ENCODE data around the gene GSTM2.
"Not testable (repeated sequence)": the region's sequence is repeated elsewhere in the genome, so short reads cannot be mapped to it uniquely, and the experiment has no call there.

Gene GSTM2

GRCh38 chr1:109654519-109654918 is 13.3 kb upstream of the GSTM2 start:
- Histone ChIP-seq H3K4me3 (ENCODE audit: low read length in 2 of 2) (no peak overlapping the region), H3K4me1 (ENCODE audit: control insufficient read depth, insufficient read depth, low read length) (peaks cover 22% of the 10 kb centered on the region), H3K9me3 (ENCODE audit: control insufficient read depth in 2 of 2, low read length in 2 of 2) (no peaks in the 10 kb centered on the region), H3K27ac (ENCODE audit: low read length) (no peak overlapping the region), H3K9ac (ENCODE audit: low read length in 2 of 2) (no peak overlapping the region), H3K27me3 (ENCODE audit: control insufficient read depth in 1 of 2, insufficient read depth in 2 of 2, low read length in 2 of 2) (no peaks in the 10 kb centered on the region), H3K36me3 (ENCODE audit: control insufficient read depth in 2 of 2, insufficient read depth in 2 of 2, low read length in 2 of 2) (peaks cover 4 to 9% of the 10 kb centered on the region in 2 donors)

- H3K27me3 ChIP-seq (ENCODE audit: control insufficient read depth in 1 of 2, insufficient read depth in 2 of 2, low read length in 2 of 2): no peaks in the 10 kb centered on the region
- H3K9ac ChIP-seq (ENCODE audit: low read length in 2 of 2): peak within 1 kb of the TSS; percentile 95 to 96
- no peaks in the 10 kb centered on the region for H3K9me3 ChIP-seq (ENCODE audit: control insufficient read depth in 2 of 2, low read length in 2 of 2)
These were observed 12.0 kb upstream of the GSTM2 start, which contains the start of gene GSTM4 for GRCh38 chr1:109655615-109656519. GSTM4 (plus strand) TSS chr1:109656099; CDS start chr1:109656390, 291 bp downstream.

GRCh38 chr1:109657395-109657794 is 10.5 kb upstream of the GSTM2 start:
- Histone ChIP-seq H3K9me3 (ENCODE audit: control insufficient read depth in 2 of 2, low read length in 2 of 2) (no peaks in the 10 kb centered on the region), H3K4me3 (ENCODE audit: low read length in 2 of 2) (peak overlapping the region in 1 of 2 donors; percentile 89)

More at GRCh38 chr1:109655615-109656519, 12.0 kb upstream of the GSTM2 start, which contains the start of gene GSTM4:
- Histone ChIP-seq H3K4me1 (ENCODE audit: control insufficient read depth, insufficient read depth, low read length) (peaks cover 22% of the 10 kb centered on the region), H3K36me3 (ENCODE audit: control insufficient read depth in 2 of 2, insufficient read depth in 2 of 2, low read length in 2 of 2) (peaks cover 9 to 16% of the 10 kb centered on the region in 2 donors), H3K27ac (ENCODE audit: low read length) (peak within 1 kb of the TSS; percentile 88), H3K4me3 (ENCODE audit: low read length in 2 of 2) (peak within 1 kb of the TSS; percentile 89 to 90)

GRCh38 chr1:109657970-109658369 is 9.9 kb upstream of the GSTM2 start:
- Histone ChIP-seq H3K9me3 (ENCODE audit: control insufficient read depth in 2 of 2, low read length in 2 of 2) (no peaks in the 10 kb centered on the region), H3K9ac (ENCODE audit: low read length in 2 of 2) (no peak overlapping the region), H3K27me3 (ENCODE audit: control insufficient read depth in 1 of 2, insufficient read depth in 2 of 2, low read length in 2 of 2) (no peaks in the 10 kb centered on the region), H3K27ac (ENCODE audit: low read length) (no peak overlapping the region), H3K4me3 (ENCODE audit: low read length in 2 of 2) (no peak overlapping the region), H3K36me3 (ENCODE audit: control insufficient read depth in 2 of 2, insufficient read depth in 2 of 2, low read length in 2 of 2) (peaks cover 16 to 22% of the 10 kb centered on the region in 2 donors), H3K4me1 (ENCODE audit: control insufficient read depth, insufficient read depth, low read length) (peaks cover 22% of the 10 kb centered on the region)

More at GRCh38 chr1:109657395-109657794, 10.5 kb upstream of the GSTM2 start:
- Histone ChIP-seq H3K27ac (ENCODE audit: low read length) (no peak overlapping the region), H3K9ac (ENCODE audit: low read length in 2 of 2) (no peak overlapping the region), H3K27me3 (ENCODE audit: control insufficient read depth in 1 of 2, insufficient read depth in 2 of 2, low read length in 2 of 2) (no peaks in the 10 kb centered on the region), H3K36me3 (ENCODE audit: control insufficient read depth in 2 of 2, insufficient read depth in 2 of 2, low read length in 2 of 2) (peaks cover 13 to 22% of the 10 kb centered on the region in 2 donors), H3K4me1 (ENCODE audit: control insufficient read depth, insufficient read depth, low read length) (peaks cover 22% of the 10 kb centered on the region)

DNA sequence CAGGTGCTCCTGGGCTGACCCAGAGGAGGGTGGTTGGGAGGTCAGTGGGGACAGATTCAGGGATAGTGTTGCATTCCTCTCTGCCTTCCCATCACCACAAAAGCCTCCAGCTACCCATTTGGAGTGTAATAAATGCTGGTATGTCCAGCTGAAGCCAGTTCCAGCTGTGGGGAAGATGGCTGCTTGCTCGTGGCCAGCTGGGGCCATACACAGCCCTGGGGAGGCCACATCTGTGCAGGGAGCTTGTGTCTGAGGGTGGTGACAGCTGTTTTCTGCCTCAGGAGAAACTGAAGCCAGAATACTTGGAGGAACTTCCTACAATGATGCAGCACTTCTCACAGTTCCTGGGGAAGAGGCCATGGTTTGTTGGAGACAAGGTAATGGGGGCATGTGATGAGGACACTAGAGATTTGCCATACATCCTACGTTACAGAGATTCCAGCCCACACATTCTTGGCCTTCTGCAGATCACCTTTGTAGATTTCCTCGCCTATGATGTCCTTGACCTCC is 9.3 kb upstream of the GSTM2 start:
- H3K4me3 ChIP-seq (ENCODE audit: low read length in 2 of 2): no peak overlapping the region
- H3K36me3 ChIP-seq (ENCODE audit: control insufficient read depth in 2 of 2, insufficient read depth in 2 of 2, low read length in 2 of 2): peaks cover 16 to 22% of the 10 kb centered on the region in 2 donors
- no peak overlapping the region for H3K9ac ChIP-seq (ENCODE audit: low read length in 2 of 2)
- no peak overlapping the region for H3K27ac ChIP-seq (ENCODE audit: low read length)
- peaks cover 22% of the 10 kb centered on the region for H3K4me1 ChIP-seq (ENCODE audit: control insufficient read depth, insufficient read depth, low read length)
- H3K9me3 ChIP-seq (ENCODE audit: control insufficient read depth in 2 of 2, low read length in 2 of 2): no peaks in the 10 kb centered on the region
- H3K27me3 ChIP-seq (ENCODE audit: control insufficient read depth in 1 of 2, insufficient read depth in 2 of 2, low read length in 2 of 2): no peaks in the 10 kb centered on the region

DNA sequence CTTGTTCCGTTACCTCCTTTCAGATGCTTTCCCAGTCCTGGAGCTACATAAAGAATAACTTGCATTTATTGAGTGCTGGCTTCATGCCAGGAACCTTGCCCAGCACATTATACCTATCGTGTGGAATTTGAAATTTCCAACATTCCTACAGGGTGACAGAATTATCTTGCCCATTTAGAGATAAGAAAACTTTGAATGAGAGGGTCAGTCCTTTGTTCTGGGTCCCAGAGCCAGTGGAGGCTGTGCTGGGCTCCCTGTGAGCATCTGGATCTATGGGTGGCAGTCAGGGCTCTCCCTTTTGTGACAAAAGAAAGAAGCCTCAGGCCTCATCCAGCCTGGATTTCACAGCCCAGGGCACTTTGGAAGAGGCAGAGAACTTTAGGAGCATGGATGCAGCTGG is 8.7 kb upstream of the GSTM2 start:
- H3K36me3 ChIP-seq (ENCODE audit: control insufficient read depth in 2 of 2, insufficient read depth in 2 of 2, low read length in 2 of 2): peaks cover 16 to 22% of the 10 kb centered on the region in 2 donors
- no peaks in the 10 kb centered on the region for H3K27me3 ChIP-seq (ENCODE audit: control insufficient read depth in 1 of 2, insufficient read depth in 2 of 2, low read length in 2 of 2)
- H3K9me3 ChIP-seq (ENCODE audit: control insufficient read depth in 2 of 2, low read length in 2 of 2): no peaks in the 10 kb centered on the region
- H3K4me1 ChIP-seq (ENCODE audit: control insufficient read depth, insufficient read depth, low read length): peaks cover 22% of the 10 kb centered on the region
- H3K9ac ChIP-seq (ENCODE audit: low read length in 2 of 2): no peak overlapping the region
- no peak overlapping the region for H3K4me3 ChIP-seq (ENCODE audit: low read length in 2 of 2)
- no peak overlapping the region for H3K27ac ChIP-seq (ENCODE audit: low read length)

DNA sequence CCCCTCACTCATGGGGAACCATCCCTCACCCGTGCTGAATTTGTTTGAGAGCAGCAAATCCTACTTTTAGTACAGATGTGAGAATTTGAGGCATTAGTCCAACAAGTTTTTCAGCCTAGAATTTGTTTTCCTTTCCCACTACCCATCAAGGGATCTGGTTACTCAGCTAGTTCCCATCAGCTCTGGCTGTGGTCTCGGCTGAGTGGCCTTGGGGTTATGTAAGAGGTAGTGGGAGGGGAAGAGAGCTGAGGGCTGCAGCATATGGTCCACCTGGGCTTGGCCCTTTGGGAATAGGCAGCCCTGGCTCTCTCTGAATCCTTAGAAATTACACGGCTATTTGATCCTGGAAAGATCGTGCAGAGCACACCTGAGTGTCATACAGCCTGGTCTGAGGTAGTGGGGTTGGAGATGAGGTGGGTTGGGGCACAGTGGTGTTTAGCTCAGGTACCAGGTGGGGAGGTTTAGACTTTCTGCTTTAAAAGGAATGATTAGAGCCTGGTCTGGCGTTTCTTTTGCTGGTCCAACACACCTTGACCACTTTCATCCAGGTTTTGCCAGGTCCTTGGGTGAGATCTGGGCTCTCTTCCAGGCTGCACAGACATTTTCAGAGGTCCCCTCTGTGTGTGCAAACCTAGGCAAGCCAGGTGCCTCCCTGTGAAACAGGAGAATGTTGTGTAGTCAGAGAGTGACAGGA is 7.7 kb upstream of the GSTM2 start:
- H3K27me3 ChIP-seq (ENCODE audit: control insufficient read depth in 1 of 2, insufficient read depth in 2 of 2, low read length in 2 of 2): no peaks in the 10 kb centered on the region
- peaks cover 16 to 22% of the 10 kb centered on the region in 2 donors for H3K36me3 ChIP-seq (ENCODE audit: control insufficient read depth in 2 of 2, insufficient read depth in 2 of 2, low read length in 2 of 2)
- H3K4me3 ChIP-seq (ENCODE audit: low read length in 2 of 2): no peak overlapping the region
- H3K27ac ChIP-seq (ENCODE audit: low read length): no peak overlapping the region
- peaks cover 15% of the 10 kb centered on the region for H3K4me1 ChIP-seq (ENCODE audit: control insufficient read depth, insufficient read depth, low read length)
- H3K9ac ChIP-seq (ENCODE audit: low read length in 2 of 2): no peak overlapping the region
- no peaks in the 10 kb centered on the region for H3K9me3 ChIP-seq (ENCODE audit: control insufficient read depth in 2 of 2, low read length in 2 of 2)

DNA sequence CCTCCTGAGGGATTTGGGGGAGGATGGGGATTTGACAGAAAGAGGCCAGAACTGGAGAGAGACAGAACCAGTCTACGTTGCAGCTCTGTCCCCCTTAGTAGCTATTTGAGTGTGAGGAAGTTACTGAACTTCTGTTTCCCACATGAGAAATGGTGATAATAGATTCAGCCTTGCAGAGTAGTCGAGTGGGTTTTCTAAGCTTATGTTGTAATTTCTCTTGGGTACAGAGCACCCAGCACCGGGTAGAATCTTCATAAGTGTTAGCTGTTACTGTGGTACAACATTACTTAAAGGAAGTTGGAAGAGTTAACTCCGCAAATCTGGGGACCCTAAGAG is 7.2 kb upstream of the GSTM2 start:
- not testable (repeated sequence) for H3K4me3 ChIP-seq (ENCODE audit: low read length in 2 of 2); H3K27me3 ChIP-seq (ENCODE audit: control insufficient read depth in 1 of 2, insufficient read depth in 2 of 2, low read length in 2 of 2); H3K9me3 ChIP-seq (ENCODE audit: control insufficient read depth in 2 of 2, low read length in 2 of 2); H3K27ac ChIP-seq (ENCODE audit: low read length); H3K9ac ChIP-seq (ENCODE audit: low read length in 2 of 2)
- Histone ChIP-seq H3K4me1 (ENCODE audit: control insufficient read depth, insufficient read depth, low read length) (peaks cover 10% of the 10 kb centered on the region), H3K36me3 (ENCODE audit: control insufficient read depth in 2 of 2, insufficient read depth in 2 of 2, low read length in 2 of 2) (peaks cover 16 to 24% of the 10 kb centered on the region in 2 donors)

DNA sequence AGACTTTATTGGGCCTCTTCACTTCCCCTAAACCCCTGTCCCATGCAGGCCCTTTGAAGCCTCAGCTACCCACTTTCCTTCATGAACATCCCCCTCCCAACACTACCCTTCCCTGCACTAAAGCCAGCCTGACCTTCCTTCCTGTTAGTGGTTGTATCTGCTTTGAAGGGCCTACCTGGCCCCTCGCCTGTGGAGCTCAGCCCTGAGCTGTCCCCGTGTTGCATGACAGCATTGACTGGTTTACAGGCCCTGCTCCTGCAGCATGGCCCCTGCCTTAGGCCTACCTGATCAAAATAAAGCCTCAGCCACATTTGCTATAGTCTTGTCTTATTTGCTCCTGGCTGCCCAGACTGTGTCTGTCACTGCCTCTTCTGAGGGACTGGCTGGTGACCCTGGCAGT is 6.5 kb upstream of the GSTM2 start:
- Histone ChIP-seq H3K27ac (ENCODE audit: low read length) (no peak overlapping the region), H3K27me3 (ENCODE audit: control insufficient read depth in 1 of 2, insufficient read depth in 2 of 2, low read length in 2 of 2) (no peaks in the 10 kb centered on the region), H3K4me3 (ENCODE audit: low read length in 2 of 2) (no peak overlapping the region), H3K9ac (ENCODE audit: low read length in 2 of 2) (no peak overlapping the region), H3K9me3 (ENCODE audit: control insufficient read depth in 2 of 2, low read length in 2 of 2) (no peaks in the 10 kb centered on the region), H3K36me3 (ENCODE audit: control insufficient read depth in 2 of 2, insufficient read depth in 2 of 2, low read length in 2 of 2) (peaks cover 16 to 25% of the 10 kb centered on the region in 2 donors), H3K4me1 (ENCODE audit: control insufficient read depth, insufficient read depth, low read length) (peaks cover 7% of the 10 kb centered on the region)

DNA sequence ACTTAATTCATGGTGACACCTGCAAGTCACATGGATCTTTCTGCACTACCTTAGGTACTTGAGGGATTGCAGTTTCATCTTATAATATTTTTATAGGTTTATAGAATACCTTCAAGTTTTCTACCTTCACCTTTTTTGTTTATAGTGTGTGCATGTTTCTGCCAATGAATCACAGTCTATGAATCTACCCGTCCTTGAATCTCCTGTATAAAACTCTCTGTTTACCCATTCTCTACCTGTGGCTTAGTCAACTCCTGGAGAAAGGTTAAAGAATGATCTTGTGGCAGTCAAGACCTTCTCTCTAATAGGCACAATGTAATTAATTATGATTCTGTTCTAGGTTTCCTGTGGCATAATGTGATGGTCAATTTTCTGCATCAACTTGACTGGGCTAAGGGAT is 3.2 kb upstream of the GSTM2 start:
- H3K9ac ChIP-seq (ENCODE audit: low read length in 2 of 2): no peak overlapping the region
- H3K27me3 ChIP-seq (ENCODE audit: control insufficient read depth in 1 of 2, insufficient read depth in 2 of 2, low read length in 2 of 2): no peaks in the 10 kb centered on the region
- H3K4me1 ChIP-seq (ENCODE audit: control insufficient read depth, insufficient read depth, low read length): peaks cover 15% of the 10 kb centered on the region
- H3K27ac ChIP-seq (ENCODE audit: low read length): no peak overlapping the region
- H3K36me3 ChIP-seq (ENCODE audit: control insufficient read depth in 2 of 2, insufficient read depth in 2 of 2, low read length in 2 of 2): peaks cover 10 to 15% of the 10 kb centered on the region in 2 donors
- no peak overlapping the region for H3K4me3 ChIP-seq (ENCODE audit: low read length in 2 of 2)
- H3K9me3 ChIP-seq (ENCODE audit: control insufficient read depth in 2 of 2, low read length in 2 of 2): no peaks in the 10 kb centered on the region
